DMS 273 (cell line): ENCODE measurements around the gene UNC45A.
"Not testable (repeated sequence)": the region's sequence is repeated elsewhere in the genome, so short reads cannot be mapped to it uniquely, and the experiment has no call there.

ENCODE experiments used
- DNase-seq: peaks from one replicate; lab custom pipeline; 2025; ENCODE audit not compliant: unreplicated experiment; lab: John Stamatoyannopoulos, UW

Gene UNC45A

DNA sequence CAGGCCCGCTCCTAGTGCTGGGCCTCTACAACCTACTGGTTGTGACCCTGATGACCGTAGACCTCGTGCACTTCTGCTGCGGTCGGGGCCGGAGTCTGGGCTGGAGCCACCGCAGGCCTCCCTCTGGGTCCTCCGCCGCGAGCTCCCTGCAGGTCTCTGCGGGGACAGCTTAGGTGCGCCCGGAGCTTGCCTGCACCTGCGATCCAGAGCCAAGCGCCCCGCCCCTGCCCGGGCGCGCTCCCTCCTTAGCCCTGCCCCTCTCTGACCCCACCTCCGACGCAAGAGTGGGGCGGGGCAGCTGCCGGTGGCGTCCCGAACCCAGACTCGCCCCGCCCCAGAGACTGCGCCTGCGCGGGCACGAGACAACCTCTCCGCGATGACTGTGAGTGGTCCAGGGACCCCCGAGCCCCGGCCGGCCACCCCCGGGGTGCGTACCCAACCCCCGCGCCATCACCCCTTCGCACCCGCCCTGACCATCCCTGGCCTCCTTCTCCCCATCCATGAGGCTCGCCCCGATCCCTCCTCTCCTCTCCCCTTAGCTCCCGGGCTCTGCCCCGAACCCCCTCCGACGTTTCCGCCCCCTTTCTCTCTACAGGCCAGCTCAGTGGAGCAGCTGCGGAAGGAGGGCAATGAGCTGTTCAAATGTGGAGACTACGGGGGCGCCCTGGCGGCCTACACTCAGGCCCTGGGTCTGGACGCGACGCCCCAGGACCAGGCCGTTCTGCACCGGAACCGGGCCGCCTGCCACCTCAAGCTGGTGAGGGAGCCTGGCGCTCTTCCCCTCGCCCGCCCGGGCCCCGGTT lies at the start of gene UNC45A:
UNC45A (plus strand) TSS at position 337 of the 803 bp plus-strand sequence; CDS start at position 377, 40 bp downstream.
- peak; percentile 92 for DNase-seq

GRCh38 chr15:90885432-90886290 lies 49.4 kb upstream of the UNC45A start:
- DNase-seq = peak; percentile 75

- no peak for DNase-seq
Measured at GRCh38 chr15:90886291-90886614, 48.8 kb upstream of the UNC45A start.

GRCh38 chr15:90887037-90887481 lies 48.0 kb upstream of the UNC45A start:
- DNase-seq = no peak

- DNase-seq = no peak
Measured at GRCh38 chr15:90889313-90889730, 45.8 kb upstream of the UNC45A start.

DNA sequence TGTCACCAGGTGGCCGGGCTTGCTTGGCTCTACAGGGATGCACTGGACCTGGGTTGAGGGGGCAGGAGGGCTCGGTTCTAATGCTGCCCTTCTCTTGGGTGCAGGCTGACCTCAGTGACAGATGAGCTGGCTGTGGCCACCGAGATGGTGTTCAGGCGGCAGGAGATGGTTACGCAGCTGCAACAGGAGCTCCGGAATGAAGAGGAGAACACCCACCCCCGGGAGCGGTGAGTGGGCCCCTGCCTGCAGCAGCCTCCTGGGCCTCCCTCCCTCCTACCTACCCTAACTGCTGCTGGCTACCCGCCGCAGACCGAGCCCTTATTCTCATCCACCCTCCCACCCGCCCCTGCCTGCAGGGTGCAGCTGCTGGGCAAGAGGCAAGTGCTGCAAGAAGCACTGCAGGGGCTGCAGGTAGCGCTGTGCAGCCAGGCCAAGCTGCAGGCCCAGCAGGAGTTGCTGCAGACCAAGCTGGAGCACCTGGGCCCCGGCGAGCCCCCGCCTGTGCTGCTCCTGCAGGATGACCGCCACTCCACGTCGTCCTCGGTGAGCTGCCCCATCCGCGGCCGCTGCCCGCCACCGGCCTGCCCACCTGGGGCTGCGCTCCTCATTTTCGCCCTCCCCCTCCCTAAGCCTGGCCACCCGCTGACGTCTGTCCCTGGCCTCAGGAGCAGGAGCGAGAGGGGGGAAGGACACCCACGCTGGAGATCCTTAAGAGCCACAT lies 45.2 kb upstream of the UNC45A start:
- no peak for DNase-seq

GRCh38 chr15:90890839-90891238 lies 44.2 kb upstream of the UNC45A start:
- no peak for DNase-seq

DNA sequence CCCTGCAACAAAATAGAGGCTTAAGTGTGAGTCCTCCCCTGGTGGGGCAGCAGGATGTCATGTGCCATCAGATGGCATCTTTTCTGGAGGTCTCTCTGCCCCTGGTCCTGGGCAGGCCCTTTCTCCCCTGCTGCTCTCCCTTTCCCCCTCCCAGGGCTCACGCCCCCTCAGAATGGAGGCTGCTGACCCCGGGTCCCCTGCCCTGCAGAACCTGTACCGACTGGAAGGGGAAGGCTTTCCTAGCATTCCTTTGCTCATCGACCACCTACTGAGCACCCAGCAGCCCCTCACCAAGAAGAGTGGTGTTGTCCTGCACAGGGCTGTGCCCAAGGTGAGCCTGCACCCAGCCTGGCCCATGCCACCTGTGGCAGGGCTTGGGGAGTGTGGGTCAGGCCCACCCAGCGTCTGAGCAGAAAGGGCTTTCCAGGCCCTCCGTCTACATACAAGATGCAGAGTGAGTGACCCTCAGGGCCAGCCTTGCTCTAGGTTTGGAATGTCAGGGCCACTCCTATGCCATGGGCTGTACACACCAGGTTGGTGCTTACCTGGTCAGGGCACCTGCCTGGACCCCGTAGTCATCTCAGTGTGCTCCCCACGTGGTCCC lies 43.6 kb upstream of the UNC45A start:
- no peak for DNase-seq

DNA sequence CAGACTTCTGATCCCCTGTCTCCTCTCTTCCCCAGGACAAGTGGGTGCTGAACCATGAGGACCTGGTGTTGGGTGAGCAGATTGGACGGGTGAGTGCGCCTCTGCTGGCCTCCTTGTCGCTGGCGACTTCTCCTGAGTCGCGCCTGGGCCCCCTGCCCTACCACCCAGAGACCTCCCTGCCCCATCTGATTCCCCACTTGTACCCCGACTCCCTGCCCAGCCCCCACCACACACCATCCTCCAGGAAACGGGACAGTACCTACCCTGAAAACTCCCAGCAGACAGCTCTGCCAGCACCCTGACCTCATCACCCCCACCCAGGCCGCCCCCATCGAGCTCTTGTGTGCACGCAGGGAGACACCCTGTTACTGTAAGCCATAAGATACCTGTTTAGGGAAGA lies 43.1 kb upstream of the UNC45A start:
- no peak for DNase-seq

GRCh38 chr15:90892498-90893174 lies 42.4 kb upstream of the UNC45A start:
- DNase-seq = no peak

GRCh38 chr15:90893175-90894090 lies 41.7 kb upstream of the UNC45A start:
- DNase-seq = no peak

- DNase-seq = peak; percentile 59
Measured at GRCh38 chr15:90895571-90896117, 39.4 kb upstream of the UNC45A start.

- not testable (repeated sequence) for DNase-seq
Measured at GRCh38 chr15:90897131-90897655, 37.9 kb upstream of the UNC45A start.

DNA sequence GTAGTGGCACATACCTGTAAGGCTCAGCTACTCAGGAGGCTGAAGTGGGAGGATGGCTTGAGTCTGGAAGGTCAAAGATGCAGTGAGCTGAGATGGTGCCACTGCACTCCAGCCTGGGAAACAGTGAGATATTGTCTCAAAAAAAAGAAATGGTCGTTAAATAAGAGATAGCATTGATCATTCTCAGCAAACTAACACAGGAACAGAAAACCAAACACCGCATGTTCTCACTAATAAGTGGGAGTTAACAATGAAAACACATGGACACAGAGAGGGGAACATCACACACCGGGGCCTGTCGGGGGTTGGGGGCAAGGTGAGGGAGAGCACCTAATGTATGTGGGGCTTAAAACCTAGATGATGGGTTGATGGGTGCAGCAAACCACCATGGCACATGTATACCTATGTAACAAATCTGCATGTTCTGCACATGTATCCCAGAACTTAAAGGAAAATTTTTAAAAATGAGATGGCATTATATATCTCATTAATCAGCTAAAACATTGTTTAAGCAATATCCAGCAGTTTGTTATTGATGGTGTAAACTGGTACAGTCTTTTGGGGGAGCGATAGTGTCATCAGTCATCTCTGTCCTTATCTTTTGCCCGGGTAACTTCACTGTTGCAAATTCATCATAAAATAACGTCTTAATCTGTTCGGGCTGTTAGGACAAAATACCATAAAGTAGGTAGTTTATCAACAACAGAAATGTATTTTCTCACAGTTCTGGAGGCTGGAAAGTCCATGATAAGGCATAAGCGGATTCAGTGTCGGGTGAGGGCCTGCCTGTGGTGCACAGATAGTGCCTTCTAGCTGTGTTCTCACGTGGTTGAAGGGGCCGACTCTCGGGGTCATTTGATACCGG lies 33.7 kb upstream of the UNC45A start:
- DNase-seq = no peak

DNA sequence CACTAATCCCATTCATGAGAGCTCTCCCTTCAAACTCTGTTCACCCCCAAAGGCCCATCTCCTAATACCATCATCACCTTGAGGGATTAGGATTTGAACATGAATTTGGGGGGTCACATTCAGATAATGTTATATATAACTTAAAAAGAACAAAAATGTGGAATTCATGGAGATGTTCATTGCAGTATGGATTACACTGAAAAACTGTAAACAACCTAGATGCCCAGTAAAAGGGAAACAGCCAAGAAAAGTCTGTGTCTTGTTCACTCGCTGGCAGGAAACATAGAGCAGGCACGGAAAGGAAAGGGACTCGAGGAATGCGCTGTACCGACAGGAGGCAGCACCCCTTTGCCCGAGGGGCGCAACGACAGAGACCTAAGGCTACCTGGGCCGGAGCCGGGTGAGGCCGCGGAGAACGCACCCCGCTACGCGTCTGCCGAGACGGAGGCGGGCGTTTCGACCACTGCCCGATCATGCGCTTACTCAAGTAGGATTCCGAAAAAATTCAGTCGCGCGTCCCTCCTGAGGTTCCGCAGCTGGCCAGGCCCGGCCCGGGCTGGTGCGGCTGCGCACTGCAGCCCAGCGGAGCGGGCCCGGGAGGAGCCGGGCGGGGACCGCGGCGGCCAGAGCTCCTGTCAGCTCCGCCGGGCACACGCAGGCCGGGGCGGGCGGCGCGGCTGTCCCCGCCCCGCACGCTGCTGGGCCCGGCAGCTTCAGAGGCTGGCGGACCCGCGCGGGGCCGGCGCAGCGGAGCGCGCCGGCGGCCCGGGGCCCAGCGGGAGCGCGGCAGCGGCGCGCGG lies 32.8 kb upstream of the UNC45A start:
- DNase-seq = peak; percentile 85

DNA sequence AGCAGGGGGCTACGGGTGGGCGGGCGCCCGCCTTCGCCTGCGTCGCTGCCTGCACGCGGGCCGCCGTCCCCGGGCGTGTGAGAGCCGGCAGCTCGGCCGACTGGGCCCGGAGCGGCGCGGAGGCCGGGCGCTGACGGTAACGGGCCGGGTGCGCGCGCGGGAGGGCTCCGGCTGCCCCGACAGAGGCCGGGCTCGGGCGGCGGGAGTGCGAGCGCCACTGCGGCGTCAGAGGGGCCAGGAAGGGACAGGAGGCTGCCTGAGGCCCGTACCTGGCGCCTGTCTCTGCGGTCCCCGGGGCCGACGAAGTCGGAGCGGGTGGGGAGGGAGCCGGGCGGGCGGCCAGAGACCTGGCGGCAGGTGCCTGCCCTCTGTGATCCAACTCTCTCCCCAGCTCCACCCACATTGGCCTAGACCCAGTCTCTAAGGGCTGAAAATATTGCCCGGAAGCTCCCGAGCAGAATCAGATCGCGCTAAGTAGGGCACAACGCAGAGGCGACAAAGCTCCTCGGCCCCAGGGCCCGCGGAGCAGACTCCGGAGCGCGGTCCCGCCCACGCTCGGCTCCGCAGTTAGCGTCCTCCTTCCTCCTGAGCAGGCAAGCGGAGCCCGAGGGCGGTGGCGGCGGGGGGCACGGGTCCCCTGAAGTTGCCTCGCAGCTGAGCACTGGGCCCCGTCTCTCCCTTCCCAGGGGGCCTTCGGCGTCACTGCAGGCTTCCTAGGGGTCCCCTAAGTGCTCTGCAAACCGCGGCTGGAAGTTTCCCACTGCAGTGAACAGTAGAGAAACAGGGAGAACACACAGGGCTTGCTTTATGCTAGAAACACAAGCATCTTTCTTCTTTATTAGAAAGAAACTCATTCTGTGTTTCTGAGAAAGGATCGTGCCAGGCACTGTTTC lies 32.0 kb upstream of the UNC45A start, which contains the start of gene MAN2A2:
MAN2A2 (plus strand) TSS at position 463 of the 893 bp plus-strand sequence. CDS start 906 bp downstream, outside the sequence.
- peak; percentile 67 for DNase-seq
